Lower leg skin (tissue), 4 donors: ENCODE results near the gene DIABLO. TPM values are rescaled to one million over a fixed set of nuclear protein-coding genes. Genes with fewer than 3 reads are reported as not detected.
"Not testable (repeated sequence)": the region's sequence is repeated elsewhere in the genome, so short reads cannot be mapped to it uniquely, and the experiment has no call there.

Source experiments
- DNase-seq, 2 donors: peaks; one replicate each; pipeline ENCODE4 v3.0.0-alpha.2; 2019; ENCODE audit warnings: low spot score in 2 of 2
- H3K4me3 ChIP-seq: fragments of 200-600 bp; sonication (generic); 2 replicates; pipeline ENCODE4 v1.5.1; 2017; ENCODE audit warnings: mild to moderate bottlenecking, low read depth; ENCODE audit not compliant: poor library complexity, severe bottlenecking
- CTCF ChIP-seq, 3 donors: fragments of 450-650 bp; IDR thresholded peaks; one replicate each; pipeline ENCODE4 v1.5.1; 2016; ENCODE audit warnings: antibody characterized with exemption in 3 of 3, mild to moderate bottlenecking in 3 of 3, moderate library complexity in 2 of 3
- POLR2A ChIP-seq, 2 donors: fragments of 450-650 bp; IDR thresholded peaks; one replicate each; pipeline ENCODE4 v1.6.1; 2016 to 2017; ENCODE audit warnings: antibody characterized with exemption in 2 of 2, mild to moderate bottlenecking in 1 of 2, moderate library complexity in 1 of 2
- WGBS, 2 donors: methylation state at CpG; one replicate each; pipeline ENCODE4 v1.1.5; 2018; 5-methylcytosine and 5-hydroxymethylcytosine counted together
- intact Hi-C: fragments of 100-400 bp; cut with DNase I; formaldehyde crosslinking; loops from one replicate; pipeline ENCODE4 v1.15.0; 2023; ENCODE audit warnings: low total_unique reads
- total RNA-seq, 4 donors: library from RNA; depleted of rRNA; stranded (reverse); fragments of >200 nt; gene quantifications; one replicate each; pipeline ENCODE4 v1.1.0, GENCODE V29; 2016

DIABLO gene
- total RNA-seq, 4 donors from 2014 or later = 35.5 to 43.9 (median 40.8) TPM

- WGBS, 2 donors = 67 to 71% methylated on average over 22 to 27 of the region's 27 CpGs
- no peak overlapping the region for H3K4me3 ChIP-seq
- TF ChIP-seq POLR2A (IDR thresholded peaks at IDR 0.05) (no peak), CTCF (IDR thresholded peaks at IDR 0.05) (no peak)
- DNase-seq = peak in 1 of 2 donors; percentile 68
- intact Hi-C loops = no loop called here
Measured at GRCh38 chr12:122206111-122206881, 19.6 kb downstream of the DIABLO start.

DNA sequence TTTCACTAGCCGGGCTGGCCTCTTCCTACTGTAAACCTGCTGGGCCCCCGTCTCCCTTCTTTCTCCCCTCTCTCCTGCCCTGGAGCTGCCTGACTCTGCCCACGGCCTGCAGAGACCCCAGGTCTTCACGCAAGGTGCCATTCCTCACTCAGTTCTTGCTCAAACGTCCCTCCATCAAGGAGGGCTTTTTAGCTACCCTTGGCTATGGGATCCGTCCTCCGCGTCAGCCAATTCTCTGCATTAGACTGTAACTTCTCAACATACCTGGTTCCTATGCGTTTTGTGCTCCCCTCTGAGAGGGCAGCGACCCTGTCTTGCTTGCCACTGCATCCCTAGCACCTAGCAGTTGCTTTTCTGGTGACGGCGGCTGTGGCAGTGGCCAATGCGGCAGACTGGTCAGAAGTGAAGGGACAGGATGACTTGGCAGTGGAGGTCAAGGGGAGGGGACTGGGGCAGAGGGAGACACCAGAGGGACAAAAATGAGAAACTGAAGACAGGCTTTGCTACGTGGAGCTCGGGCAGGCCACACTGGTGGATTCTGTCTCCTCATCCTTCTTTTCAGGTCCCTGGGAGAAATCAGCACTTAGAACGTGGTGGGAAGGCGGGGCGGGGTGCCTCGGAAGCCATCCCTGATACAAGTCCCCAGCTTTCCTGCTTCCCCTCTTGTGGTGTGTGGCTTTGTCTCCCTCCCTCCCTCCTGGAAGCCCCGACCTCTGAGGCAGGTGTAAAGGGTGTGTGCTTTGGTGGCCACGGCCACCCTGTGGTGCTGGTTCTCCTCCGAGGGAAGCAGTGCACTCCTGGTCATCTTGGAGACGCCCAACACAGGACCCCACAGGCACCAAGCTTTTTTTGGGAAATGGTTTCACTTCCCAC is 20.6 kb downstream of the DIABLO start:
- no peak for TF ChIP-seq CTCF (IDR thresholded peaks at IDR 0.05)
- TF ChIP-seq POLR2A (IDR thresholded peaks at IDR 0.05) = no peak
- no peak overlapping the region for H3K4me3 ChIP-seq
- peak in 1 of 2 donors; percentile 76 for DNase-seq
- WGBS, 2 donors = 56 to 60% methylated on average over 23 of the region's 23 CpGs
- intact Hi-C loops = no loop called here

GRCh38 chr12:122204167-122205052 is 21.4 kb downstream of the DIABLO start:
- peak in 1 of 2 donors; percentile 68 for DNase-seq
- TF ChIP-seq POLR2A (IDR thresholded peaks at IDR 0.05) = no peak
- no peak for TF ChIP-seq CTCF (IDR thresholded peaks at IDR 0.05)
- 18 to 21% methylated on average over 29 to 47 of the region's 71 CpGs for WGBS, 2 donors
- peak overlapping the region; percentile 40 for H3K4me3 ChIP-seq
- intact Hi-C loops = no loop called here

DNA sequence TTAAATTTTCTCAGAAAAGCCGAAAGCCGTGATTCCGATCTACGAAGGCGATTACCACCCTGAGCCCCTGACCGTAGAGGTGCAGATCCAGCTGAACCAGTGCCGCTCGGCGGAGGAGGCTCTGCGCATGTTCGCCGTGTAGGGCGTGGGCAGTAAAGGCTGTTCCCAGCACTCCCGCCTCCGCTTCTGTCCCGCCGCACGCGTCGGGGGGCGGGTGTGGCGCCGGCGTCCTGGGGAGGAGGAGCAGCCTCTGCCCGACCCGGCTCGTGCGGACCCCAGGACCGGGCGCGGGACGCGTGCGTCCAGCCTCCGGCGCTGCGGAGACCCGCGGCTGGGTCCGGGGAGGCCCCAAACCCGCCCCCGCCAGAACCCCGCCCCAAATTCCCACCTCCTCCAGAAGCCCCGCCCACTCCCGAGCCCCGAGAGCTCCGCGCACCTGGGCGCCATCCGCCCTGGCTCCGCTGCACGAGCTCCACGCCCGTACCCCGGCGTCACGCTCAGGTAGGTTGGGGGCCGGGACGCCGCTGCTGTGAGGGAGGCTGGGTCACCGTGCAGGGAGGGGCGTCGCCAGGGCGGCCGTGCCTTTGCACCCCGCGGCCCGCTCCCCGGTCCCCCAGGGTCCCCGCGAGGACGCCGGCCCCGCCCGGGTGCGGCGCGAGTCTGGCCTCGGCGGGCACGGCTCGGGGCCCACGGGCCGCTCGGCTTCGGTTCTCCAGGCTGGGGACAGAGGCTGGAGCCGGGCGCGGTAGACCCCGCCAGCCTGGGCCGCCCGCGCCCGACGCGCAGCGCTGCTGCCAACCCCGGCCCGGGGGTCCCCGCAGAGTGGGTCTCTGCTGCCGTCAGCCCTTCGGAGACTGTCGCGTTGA is 22.3 kb downstream of the DIABLO start, which contains the start of gene B3GNT4:
B3GNT4 (plus strand) TSS at position 409 of the 866 bp plus-strand sequence. CDS start 910 bp downstream, outside the sequence.
- intact Hi-C loops = no loop called here
- peak; percentile 52 to 91 for DNase-seq
- 0% methylated on average over 25 to 49 of the region's 104 CpGs for WGBS, 2 donors

GRCh38 chr12:122202811-122203210 is 23.0 kb downstream of the DIABLO start:
- H3K4me3 ChIP-seq, intact Hi-C loops, DNase-seq: not testable (repeated sequence)
- 61 to 65% methylated on average over 19 of the region's 19 CpGs for WGBS, 2 donors

More for the DNA sequence above, 22.3 kb downstream of the DIABLO start, which contains the start of gene B3GNT4:
- no peak for TF ChIP-seq CTCF (IDR thresholded peaks at IDR 0.05)
- no peak for TF ChIP-seq POLR2A (IDR thresholded peaks at IDR 0.05)
- peak within 1 kb of the TSS; percentile 40 for H3K4me3 ChIP-seq
